Measurements from ENCODE around the gene RHOBTB1. TPM values are rescaled to one million over a fixed set of nuclear protein-coding genes. Genes with fewer than 3 reads are reported as not detected.

Gene RHOBTB1
- 36.3 TPM for total RNA-seq

GRCh38 chr10:60944058-60944909 lies at the start of gene RHOBTB1:
TSS of gene RHOBTB1 (minus strand) at chr10:60944185. CDS start at chr10:60911542, 32,643 bp downstream.

Small RNA genes lying within 50 kb of the gene (small RNA-seq; reads per million reads assigned to genes)
- 2.5 reads per million, percentile 82 among the genes with 10 or more reads in this experiment for gene RNU2-72P (ENCODE audit: low replicate concordance)

Other genes starting within 250 kb of the RHOBTB1 start
- gene CDK1, start 165.7 kb downstream of the RHOBTB1 start, total RNA-seq = 27.5 TPM